Fibroblast of mammary gland (primary cell): ENCODE data around the gene RHOC.
A peak's percentile ranks its signal among the peaks of the same experiment; 100 is the strongest.

Experiments
- DNase-seq: peaks from one replicate; pipeline ENCODE4 v3.0.0-alpha.2; 2010; ENCODE audit warnings: low read depth
- H3K4me3 ChIP-seq: 2 replicates; pipeline ENCODE4 v1.5.1; 2011; ENCODE audit warnings: low read depth, mild to moderate bottlenecking, low read length, moderate library complexity; ENCODE audit not compliant: control insufficient read depth
- CTCF ChIP-seq: conservative IDR thresholded peaks from 2 replicates; pipeline ENCODE4 v1.5.1; 2011; ENCODE audit warnings: low read depth, low read length, inconsistent platforms; ENCODE audit not compliant: control insufficient read depth, insufficient read depth

RHOC gene

GRCh38 chr1:112708002-112708448 lies 1.1 kb upstream of the RHOC start:
- DNase-seq, result no peak
- no peak for TF ChIP-seq CTCF
- H3K4me3 ChIP-seq, result no peak overlapping the region

GRCh38 chr1:112707221-112708001 lies 484 bp upstream of the RHOC start:
- peak overlapping the region; percentile 90 for H3K4me3 ChIP-seq
- peak; percentile 87 for DNase-seq
- TF ChIP-seq CTCF, result peak; percentile 75

- TF ChIP-seq CTCF, result no peak
- peak; percentile 99 for DNase-seq
- peak overlapping the region; percentile 90 for H3K4me3 ChIP-seq
Measured at GRCh38 chr1:112704934-112705627, 1.8 kb downstream of the RHOC start.

GRCh38 chr1:112704391-112704933 lies 2.5 kb downstream of the RHOC start:
- TF ChIP-seq CTCF, result no peak
- H3K4me3 ChIP-seq, result peak overlapping the region; percentile 24
- no peak for DNase-seq

- no peak for TF ChIP-seq CTCF
- H3K4me3 ChIP-seq, result no peak overlapping the region
- DNase-seq, result no peak
Measured at GRCh38 chr1:112703706-112704105, 3.2 kb downstream of the RHOC start.

- no peak overlapping the region for H3K4me3 ChIP-seq
- no peak for DNase-seq
- no peak for TF ChIP-seq CTCF
Measured at GRCh38 chr1:112702420-112703261, 4.3 kb downstream of the RHOC start.
